Natural killer cell (primary cell): Measurements from ENCODE around the gene PXMP2. TPM values are rescaled to one million over a fixed set of nuclear protein-coding genes. Genes with fewer than 3 reads are reported as not detected.
"Not testable (repeated sequence)": the region's sequence is repeated elsewhere in the genome, so short reads cannot be mapped to it uniquely, and the experiment has no call there.

ENCODE experiments used
- ATAC-seq, 3 donors: fragments of 150-1000 bp in 2 of 3; fragments of 200-7000 bp in 1 of 3; cut with Tn5 transposase; 1 replicate in 1 of 3; 2 replicates in 2 of 3; pipeline ENCODE4 v1.10.0; 2021; ENCODE audit warnings: mild to moderate bottlenecking in 2 of 3, moderate library complexity in 2 of 3
- DNase-seq, 2 donors: peaks; one replicate each; pipeline versions ENCODE4 v3.0.0 to v3.0.0-alpha.2; 2013 to 2021; ENCODE audit warnings: mixed read lengths in 1 of 2
- H3K27ac ChIP-seq: one replicate; pipeline ENCODE4 v1.5.1; 2013; ENCODE audit warnings: mild to moderate bottlenecking, low read length
- H3K27me3 ChIP-seq: one replicate; pipeline ENCODE4 v1.6.1; 2013; ENCODE audit warnings: low read length; ENCODE audit not compliant: control insufficient read depth, insufficient read depth
- H3K36me3 ChIP-seq: one replicate; pipeline ENCODE4 v1.6.1; 2013; ENCODE audit warnings: low read length; ENCODE audit not compliant: control insufficient read depth, insufficient read depth
- H3K4me1 ChIP-seq: one replicate; pipeline ENCODE4 v1.6.1; 2013; ENCODE audit warnings: low read length; ENCODE audit not compliant: control insufficient read depth, insufficient read depth
- H3K4me3 ChIP-seq: one replicate; pipeline ENCODE4 v1.5.1; 2013; ENCODE audit warnings: low read length
- H3K9me3 ChIP-seq: one replicate; pipeline ENCODE4 v1.6.1; 2013; ENCODE audit warnings: low read length; ENCODE audit not compliant: control insufficient read depth, insufficient read depth
- H3K27ac Mint-ChIP-seq, 2 donors: one replicate each; pipeline ENCODE4 v1.8.0; 2022; ENCODE audit warnings: mild to moderate bottlenecking in 2 of 2, mixed read lengths in 2 of 2, moderate library complexity in 1 of 2
- H3K27me3 Mint-ChIP-seq, 2 donors: one replicate each; pipeline ENCODE4 v1.8.0; 2022; ENCODE audit warnings: low read depth in 2 of 2, mixed read lengths in 2 of 2
- H3K36me3 Mint-ChIP-seq: one replicate; pipeline ENCODE4 v1.8.0; 2022; ENCODE audit warnings: mixed read lengths
- H3K4me1 Mint-ChIP-seq, 2 donors: one replicate each; pipeline ENCODE4 v1.8.0; 2022; ENCODE audit warnings: mixed read lengths in 2 of 2
- H3K4me3 Mint-ChIP-seq: one replicate; pipeline ENCODE4 v1.8.0; 2022; ENCODE audit warnings: mild to moderate bottlenecking, moderate library complexity, mixed read lengths
- H3K9me3 Mint-ChIP-seq, 2 donors: one replicate each; pipeline ENCODE4 v1.8.0; 2022; ENCODE audit warnings: mixed read lengths in 2 of 2
- WGBS: methylation state at CpG from one replicate; pipeline ENCODE4 v1.1.7; 2013; ENCODE audit warnings: missing lambda C conversion rate; ENCODE audit not compliant: insufficient coverage; 5-methylcytosine and 5-hydroxymethylcytosine counted together
- intact Hi-C: fragments of 100-400 bp; cut with micrococcal nuclease; formaldehyde crosslinking; loops from one replicate; pipeline ENCODE4 v1.14.2; 2022
- total RNA-seq, 4 donors: library from RNA; stranded (reverse); fragments of 120-200 nt in 1 of 4; gene quantifications; one replicate each; pipeline versions ENCODE4 v1.2.3 to v1.2.4, GENCODE V29; 2013 to 2022
- TF ChIP-seq, protein P1 (sequence below): fragments of 200-600 bp; IDR thresholded peaks from one replicate; pipeline ENCODE4 v1.8.0; 2022; ENCODE audit warnings: antibody characterized with exemption

The PXMP2 gene
- total RNA-seq, 3 donors from 2014 or later (not counting 1 experiment from before 2014, with no cell fraction given): 3.6 to 6.2 (median 5.1) TPM

- H3K27me3 Mint-ChIP-seq: no peaks in the 10 kb centered on the region
- Histone ChIP-seq H3K27ac (no peak overlapping the region), H3K4me3 (no peak overlapping the region), H3K27me3 (no peaks in the 10 kb centered on the region), H3K36me3 (peaks cover 67% of the 10 kb centered on the region), H3K4me1 (no peaks in the 10 kb centered on the region), H3K9me3 (no peaks in the 10 kb centered on the region)
- peaks cover 7 to 11% of the 10 kb centered on the region in 2 donors for H3K4me1 Mint-ChIP-seq
- no peak overlapping the region for H3K4me3 Mint-ChIP-seq
- H3K9me3 Mint-ChIP-seq: peaks cover 2 to 3% of the 10 kb centered on the region in 2 donors
- no peak for ATAC-seq
- no peak for DNase-seq
- 97% methylated on average over 10 of the region's 11 CpGs for WGBS
- intact Hi-C loops: no loop called here
- TF ChIP-seq, protein P1, sequence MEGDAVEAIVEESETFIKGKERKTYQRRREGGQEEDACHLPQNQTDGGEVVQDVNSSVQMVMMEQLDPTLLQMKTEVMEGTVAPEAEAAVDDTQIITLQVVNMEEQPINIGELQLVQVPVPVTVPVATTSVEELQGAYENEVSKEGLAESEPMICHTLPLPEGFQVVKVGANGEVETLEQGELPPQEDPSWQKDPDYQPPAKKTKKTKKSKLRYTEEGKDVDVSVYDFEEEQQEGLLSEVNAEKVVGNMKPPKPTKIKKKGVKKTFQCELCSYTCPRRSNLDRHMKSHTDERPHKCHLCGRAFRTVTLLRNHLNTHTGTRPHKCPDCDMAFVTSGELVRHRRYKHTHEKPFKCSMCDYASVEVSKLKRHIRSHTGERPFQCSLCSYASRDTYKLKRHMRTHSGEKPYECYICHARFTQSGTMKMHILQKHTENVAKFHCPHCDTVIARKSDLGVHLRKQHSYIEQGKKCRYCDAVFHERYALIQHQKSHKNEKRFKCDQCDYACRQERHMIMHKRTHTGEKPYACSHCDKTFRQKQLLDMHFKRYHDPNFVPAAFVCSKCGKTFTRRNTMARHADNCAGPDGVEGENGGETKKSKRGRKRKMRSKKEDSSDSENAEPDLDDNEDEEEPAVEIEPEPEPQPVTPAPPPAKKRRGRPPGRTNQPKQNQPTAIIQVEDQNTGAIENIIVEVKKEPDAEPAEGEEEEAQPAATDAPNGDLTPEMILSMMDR: no peak
- H3K27ac Mint-ChIP-seq: no peak overlapping the region
- no peaks in the 10 kb centered on the region for H3K36me3 Mint-ChIP-seq
Measured at GRCh38 chr12:132747395-132747794, 60.0 kb downstream of the PXMP2 start.

- Histone ChIP-seq H3K27ac (no peak overlapping the region), H3K27me3 (no peaks in the 10 kb centered on the region), H3K9me3 (no peaks in the 10 kb centered on the region), H3K4me1 (no peaks in the 10 kb centered on the region), H3K36me3 (peaks cover 63% of the 10 kb centered on the region), H3K4me3 (no peak overlapping the region)
- Mint-ChIP-seq H3K27me3 (no peaks in the 10 kb centered on the region), H3K36me3 (no peaks in the 10 kb centered on the region), H3K9me3 (no peaks in the 10 kb centered on the region), H3K4me1 (peaks cover 2 to 6% of the 10 kb centered on the region in 2 donors), H3K27ac (no peak overlapping the region), H3K4me3 (no peak overlapping the region)
- intact Hi-C loops: no loop called here
- WGBS: 98% methylated on average over 22 of the region's 22 CpGs
- ATAC-seq (no peak), DNase-seq (no peak)
- TF ChIP-seq, protein P1: no peak
Measured at GRCh38 chr12:132747896-132748295, 60.5 kb downstream of the PXMP2 start.

- 87% methylated on average over 10 of the region's 10 CpGs for WGBS
- H3K4me1 Mint-ChIP-seq: peaks cover 0 to 6% of the 10 kb centered on the region in 2 donors
- no peaks in the 10 kb centered on the region for H3K4me1 ChIP-seq
- no peaks in the 10 kb centered on the region for H3K27me3 Mint-ChIP-seq
- H3K9me3 ChIP-seq: no peaks in the 10 kb centered on the region
- intact Hi-C loops: no loop called here
- no peaks in the 10 kb centered on the region for H3K27me3 ChIP-seq
- ATAC-seq: no peak
- TF ChIP-seq, protein P1: no peak
- no peak for DNase-seq
- H3K36me3 Mint-ChIP-seq: no peaks in the 10 kb centered on the region
- H3K27ac ChIP-seq: no peak overlapping the region
- H3K4me3 ChIP-seq: no peak overlapping the region
- H3K27ac Mint-ChIP-seq: no peak overlapping the region
- H3K9me3 Mint-ChIP-seq: no peaks in the 10 kb centered on the region
- H3K4me3 Mint-ChIP-seq: no peak overlapping the region
- H3K36me3 ChIP-seq: peaks cover 63% of the 10 kb centered on the region
Measured at GRCh38 chr12:132748319-132748718, 60.9 kb downstream of the PXMP2 start.

DNA sequence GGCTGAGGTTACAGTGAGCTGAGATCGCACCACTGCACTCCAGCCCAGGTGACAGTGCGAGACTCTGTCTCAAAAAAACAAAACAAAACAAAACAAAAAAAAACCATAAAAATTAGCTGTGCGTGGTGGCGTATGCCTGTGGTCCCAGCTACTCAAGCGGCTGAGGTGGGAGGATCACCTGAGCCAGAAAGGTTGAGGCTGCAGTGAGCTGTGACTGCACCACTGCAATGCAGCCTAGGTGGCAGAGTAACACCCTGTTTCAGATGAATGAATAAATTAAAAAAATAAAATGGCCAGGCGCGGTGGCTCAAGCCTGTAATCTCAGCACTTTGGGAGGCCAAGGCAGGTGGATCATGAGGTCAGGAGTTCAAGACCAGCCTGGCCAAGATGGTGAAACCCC, 66.3 kb downstream of the PXMP2 start:
- H3K27ac ChIP-seq, DNase-seq, ATAC-seq, H3K4me1 ChIP-seq, intact Hi-C loops, H3K27me3 ChIP-seq, H3K9me3 ChIP-seq, H3K4me3 Mint-ChIP-seq, H3K36me3 Mint-ChIP-seq, H3K9me3 Mint-ChIP-seq, H3K27ac Mint-ChIP-seq, H3K4me1 Mint-ChIP-seq, H3K4me3 ChIP-seq, H3K27me3 Mint-ChIP-seq: not testable (repeated sequence)
- H3K36me3 ChIP-seq: peaks cover 33% of the 10 kb centered on the region
- 95% methylated on average over 7 of the region's 7 CpGs for WGBS
